ENCODE measurements around the gene HASPIN. TPM values are rescaled to one million over a fixed set of nuclear protein-coding genes. Genes with fewer than 3 reads are reported as not detected.

The HASPIN gene
- total and polyA plus RNA-seq, 2 of the 8 experiments (the other 6 are each of a cell fraction or from before 2014, with no cell fraction given): 7.8 to 29.5 TPM

DNA sequence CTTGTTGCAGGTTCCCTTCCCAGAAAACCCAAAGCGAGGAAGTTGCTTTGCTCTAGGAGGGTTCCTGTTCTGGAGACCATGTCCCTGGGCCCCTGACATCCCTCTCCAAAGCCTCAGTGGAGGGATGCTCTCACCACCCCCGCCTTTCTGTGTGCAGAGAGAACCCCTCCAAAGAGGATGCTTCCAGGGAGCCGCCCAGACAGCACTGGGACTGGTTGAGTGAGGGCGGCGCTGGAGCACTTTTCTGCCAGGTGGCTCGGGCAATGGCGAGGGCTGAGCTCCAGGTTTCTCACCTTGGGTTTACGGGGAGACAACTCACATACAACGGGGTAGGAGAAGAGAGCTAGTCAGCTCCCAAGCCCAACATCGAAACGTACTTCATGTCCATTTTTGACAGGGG lies 47.8 kb upstream of the HASPIN start:
- no peak overlapping the region for H3K27ac ChIP-seq (ENCODE audit: low read depth, low read length)
- no peak overlapping the region for H2BK5ac ChIP-seq (ENCODE audit: low read depth, low read length)
- no peak overlapping the region for H3K56ac ChIP-seq (replicated peaks; ENCODE audit: insufficient read length, low read depth, low read length)
- TF ChIP-seq SAP30 (IDR thresholded peaks at IDR 0.05; ENCODE audit: insufficient read depth, insufficient replicate concordance, low read length): no peak
- no peak for TF ChIP-seq TAF1 (IDR thresholded peaks at IDR 0.05; ENCODE audit: low read depth, low read length)
- TF ChIP-seq FOSL1 (IDR thresholded peaks at IDR 0.05; ENCODE audit: insufficient read depth, low read depth, low read length): no peak
- TF ChIP-seq SIN3A (conservative IDR thresholded peaks at IDR 0.05 in 1 of 2, IDR thresholded peaks at IDR 0.05 in 1 of 2; ENCODE audit: low read depth in 1 of 2, low read length in 2 of 2): no peak
- TF ChIP-seq JUN (IDR thresholded peaks at IDR 0.05; ENCODE audit: low read depth, low read length): no peak
- TF ChIP-seq TCF12 (IDR thresholded peaks at IDR 0.05; ENCODE audit: low read depth, low read length): no peak
- no peak for TF ChIP-seq SP1 (IDR thresholded peaks at IDR 0.05; ENCODE audit: low read depth, low read length)
- no peak for TF ChIP-seq BRCA1 (IDR thresholded peaks at IDR 0.05; ENCODE audit: low read depth, low read length)
- TF ChIP-seq BACH1 (IDR thresholded peaks at IDR 0.05; ENCODE audit: low read length): no peak
- TF ChIP-seq BCL11A (IDR thresholded peaks at IDR 0.05; ENCODE audit: low read depth in 2 of 2, low read length in 2 of 2): no peak
- TF ChIP-seq GTF2F1 (IDR thresholded peaks at IDR 0.05; ENCODE audit: borderline replicate concordance, low read depth, low read length): no peak
- no peak for TF ChIP-seq TBP (IDR thresholded peaks at IDR 0.05; ENCODE audit: low read depth, low read length)
- H2AK5ac ChIP-seq (ENCODE audit: low read depth, low read length): no peak overlapping the region
- no peak overlapping the region for H2BK120ac ChIP-seq (replicated peaks; ENCODE audit: low read depth, low read length)
- H4K8ac ChIP-seq (ENCODE audit: extremely low read depth, insufficient read depth, low read length): no peak overlapping the region
- H3K36me3 ChIP-seq (ENCODE audit: control insufficient read depth in 2 of 4, insufficient read depth in 4 of 4, low read length in 3 of 4): no peaks in the 10 kb centered on the region; a peak in 1 of 8 replicates
- H2BK15ac ChIP-seq (ENCODE audit: low read length): no peak overlapping the region
- no peaks in the 10 kb centered on the region for H3K79me1 ChIP-seq (ENCODE audit: low read depth, low read length)
- no peaks in the 10 kb centered on the region for H3K9me3 ChIP-seq (ENCODE audit: insufficient read depth in 2 of 2, low read depth in 1 of 2, low read length in 1 of 2)
- H3K4me1 ChIP-seq (replicated peaks in 1 of 4; ENCODE audit: control insufficient read depth in 3 of 4, insufficient read depth in 4 of 4, low read length in 3 of 4): peaks cover 0 to 2% (median 0%) of the 10 kb centered on the region in 4 experiments; a peak in 2 of 7 replicates
- no peak overlapping the region for H3K14ac ChIP-seq (ENCODE audit: insufficient read length)
- no peak overlapping the region for H3K4ac ChIP-seq (replicated peaks; ENCODE audit: insufficient read length, low read depth, low read length)
- H3K9ac ChIP-seq (replicated peaks in 1 of 4; ENCODE audit: extremely low read depth in 1 of 4, low read depth in 3 of 4, low read length in 3 of 4): no peak overlapping the region
- no peak overlapping the region for H4K5ac ChIP-seq (ENCODE audit: insufficient read length, low read depth, low read length)
- ChIA-PET POLR2A (ENCODE audit: partially characterized antibody) (interaction anchor here (1.1 kb wide), 1 partner anchor 9 kb away, joined by 4 read pairs; no protein-coding TSS in a partner anchor), CTCF (ENCODE audit: partially characterized antibody) (interaction anchor here (1.4 to 4.2 kb wide), 2 partner anchors 15 to 18 kb away, joined by 4 to 29 read pairs; no protein-coding TSS in a partner anchor)
- 80% methylated on average over 11 of the region's 11 CpGs; no CpG with 5 or more reads in 1 of the 2 experiments for WGBS, 2 experiments (ENCODE audit: extremely low coverage in 1 of 2, insufficient coverage in 1 of 2, insufficient read length in 1 of 2, insufficient replicate concordance in 2 of 2, low coverage in 1 of 2, low lambda C conversion rate in 2 of 2, missing lambda C conversion rate in 1 of 2)
- H3K27me3 ChIP-seq (replicated peaks in 1 of 4; ENCODE audit: control insufficient read depth in 3 of 4, extremely low read depth in 1 of 4, insufficient read depth in 3 of 4, low read length in 3 of 4): 0 out of 7 replicates have a peak, but pooled peaks cover 0 to 2% (median 0%) of the 10 kb centered on the region in 4 experiments
- H4K20me1 ChIP-seq (replicated peaks in 1 of 2; ENCODE audit: control insufficient read depth in 1 of 2, insufficient read depth in 2 of 2, low read length in 2 of 2): peaks cover 0 to 3% of the 10 kb centered on the region in 2 experiments
- DNase-seq (ENCODE audit: low read depth in 1 of 2, low spot score in 2 of 2) (no peak), FAIRE-seq (no peak)
- H3K4me3 ChIP-seq (ENCODE audit: extremely low read depth in 1 of 4, insufficient read depth in 2 of 4, low read depth in 3 of 4, low read length in 4 of 4): no peak overlapping the region
- H2BK20ac ChIP-seq (ENCODE audit: low read length): no peak overlapping the region
- no peak overlapping the region for H3K18ac ChIP-seq (ENCODE audit: extremely low read depth, low read length)
- no peak overlapping the region for H3K23ac ChIP-seq (ENCODE audit: insufficient read length)
- H2AFZ ChIP-seq (ENCODE audit: low read length): no peak overlapping the region
- H4K91ac ChIP-seq (replicated peaks; ENCODE audit: insufficient read length, low read length): no peak overlapping the region
- no peaks in the 10 kb centered on the region for H3K79me2 ChIP-seq (ENCODE audit: control insufficient read depth in 1 of 2, insufficient read depth in 2 of 2, low read length in 2 of 2)
- H3K4me2 ChIP-seq (ENCODE audit: insufficient read depth in 1 of 2, low read depth in 2 of 2, low read length in 2 of 2): no peak overlapping the region
- H2BK12ac ChIP-seq (ENCODE audit: low read depth, low read length): no peak overlapping the region
- H3K23me2 ChIP-seq (ENCODE audit: low read depth, low read length): no peaks in the 10 kb centered on the region

Data from H1 (cell line).